Cardiac muscle cell (in vitro differentiated cells and primary cell): Measurements from ENCODE around the gene DDX19B. TPM values are rescaled to one million over a fixed set of nuclear protein-coding genes. Genes with fewer than 3 reads are reported as not detected.
"Not testable (repeated sequence)": the region's sequence is repeated elsewhere in the genome, so short reads cannot be mapped to it uniquely, and the experiment has no call there.

Experiments
- DNase-seq, 2 donors: peaks; one replicate each; pipeline versions ENCODE4 v3.0.0 to v3.0.0-alpha.2; 2010 to 2017; ENCODE audit warnings: low read depth in 1 of 2, low spot score in 1 of 2
- H3K27ac ChIP-seq: fragments of 200-600 bp; sonication (generic); 2 replicates; pipeline ENCODE4 v1.5.1; 2016
- H3K27me3 ChIP-seq: fragments of 200-600 bp; sonication (generic); 2 replicates; pipeline ENCODE4 v1.6.0; 2016; ENCODE audit warnings: control low read depth
- H3K36me3 ChIP-seq: fragments of 200-600 bp; sonication (generic); 2 replicates; pipeline ENCODE4 v1.5.1; 2016; ENCODE audit warnings: control low read depth
- H3K4me1 ChIP-seq: fragments of 200-600 bp; sonication (generic); 2 replicates; pipeline ENCODE4 v1.8.1; 2017; ENCODE audit warnings: low read depth, mild to moderate bottlenecking, mixed run types
- H3K4me3 ChIP-seq: fragments of 200-600 bp; sonication (generic); 2 replicates; pipeline ENCODE4 v1.5.1; 2016; ENCODE audit warnings: mild to moderate bottlenecking
- H3K9me3 ChIP-seq: fragments of 200-600 bp; sonication (generic); 2 replicates; pipeline ENCODE4 v1.5.1; 2017; ENCODE audit warnings: low read depth, mild to moderate bottlenecking, control low read depth
- CTCF ChIP-seq: IDR thresholded peaks from 2 replicates; pipeline ENCODE4 v1.5.1; 2012; ENCODE audit warnings: low read depth, mild to moderate bottlenecking, low read length
- polyA plus RNA-seq: library from polyadenylated mRNA; unstranded; fragments of >200 nt; fragmentation: Nextera tagmentation; extraction: Ambion mirVana; gene quantifications from 2 replicates; pipeline ENCODE4 v1.2.1, GENCODE V29; 2016
- total RNA-seq: library from RNA; depleted of rRNA; stranded (reverse); fragments of >200 nt; gene quantifications from 2 replicates; pipeline ENCODE4 v1.2.3, GENCODE V29; 2016

The DDX19B gene
- total and polyA plus RNA-seq, 2 experiments from 2014 or later = 39.7 to 40.1 TPM

GRCh38 chr16:70271696-70272095 lies 27.3 kb upstream of the DDX19B start:
- Histone ChIP-seq H3K27me3 (no peaks in the 10 kb centered on the region), H3K4me3 (no peak overlapping the region), H3K4me1 (no peaks in the 10 kb centered on the region), H3K27ac (no peak overlapping the region), H3K9me3 (no peaks in the 10 kb centered on the region), H3K36me3 (peaks cover 63% of the 10 kb centered on the region)
- DNase-seq = no peak
- no peak for TF ChIP-seq CTCF

GRCh38 chr16:70276392-70276791 lies 22.6 kb upstream of the DDX19B start:
- H3K9me3 ChIP-seq = no peaks in the 10 kb centered on the region
- no peak overlapping the region for H3K27ac ChIP-seq
- no peak overlapping the region for H3K4me3 ChIP-seq
- no peak for DNase-seq
- H3K27me3 ChIP-seq = no peaks in the 10 kb centered on the region
- H3K36me3 ChIP-seq = peaks cover 59% of the 10 kb centered on the region
- TF ChIP-seq CTCF = no peak
- H3K4me1 ChIP-seq = no peaks in the 10 kb centered on the region

GRCh38 chr16:70287304-70287971 lies 11.5 kb upstream of the DDX19B start:
- H3K27ac ChIP-seq, H3K4me1 ChIP-seq, DNase-seq, H3K9me3 ChIP-seq, H3K27me3 ChIP-seq, H3K4me3 ChIP-seq: not testable (repeated sequence)
- peaks cover 14% of the 10 kb centered on the region for H3K36me3 ChIP-seq

GRCh38 chr16:70289229-70290094 lies 9.5 kb upstream of the DDX19B start, which contains the start of gene AARS1:
Gene AARS1 (minus strand): TSS chr16:70289506. CDS start chr16:70282763, 6,743 bp downstream.
- H3K27ac ChIP-seq = peak within 1 kb of the TSS; percentile 88
- H3K36me3 ChIP-seq = peaks cover 3% of the 10 kb centered on the region
- no peaks in the 10 kb centered on the region for H3K4me1 ChIP-seq
- H3K4me3 ChIP-seq = peak within 1 kb of the TSS; percentile 39
- no peaks in the 10 kb centered on the region for H3K27me3 ChIP-seq
- TF ChIP-seq CTCF = no peak
- DNase-seq = peak; percentile 99 to 100
- H3K9me3 ChIP-seq = no peaks in the 10 kb centered on the region

GRCh38 chr16:70290949-70291519 lies 8.0 kb upstream of the DDX19B start:
- H3K9me3 ChIP-seq = no peaks in the 10 kb centered on the region
- H3K36me3 ChIP-seq = no peaks in the 10 kb centered on the region
- H3K27me3 ChIP-seq = no peaks in the 10 kb centered on the region
- no peaks in the 10 kb centered on the region for H3K4me1 ChIP-seq
- TF ChIP-seq CTCF = no peak
- DNase-seq = no peak
- H3K4me3 ChIP-seq = no peak overlapping the region
- no peak overlapping the region for H3K27ac ChIP-seq

- not testable (repeated sequence) for H3K4me1 ChIP-seq, H3K4me3 ChIP-seq, H3K36me3 ChIP-seq, H3K9me3 ChIP-seq, H3K27me3 ChIP-seq, H3K27ac ChIP-seq, DNase-seq
Observed at GRCh38 chr16:70292148-70292547, 6.8 kb upstream of the DDX19B start.
